Measurements from ENCODE around the gene CERS1.

CERS1 gene

DNA sequence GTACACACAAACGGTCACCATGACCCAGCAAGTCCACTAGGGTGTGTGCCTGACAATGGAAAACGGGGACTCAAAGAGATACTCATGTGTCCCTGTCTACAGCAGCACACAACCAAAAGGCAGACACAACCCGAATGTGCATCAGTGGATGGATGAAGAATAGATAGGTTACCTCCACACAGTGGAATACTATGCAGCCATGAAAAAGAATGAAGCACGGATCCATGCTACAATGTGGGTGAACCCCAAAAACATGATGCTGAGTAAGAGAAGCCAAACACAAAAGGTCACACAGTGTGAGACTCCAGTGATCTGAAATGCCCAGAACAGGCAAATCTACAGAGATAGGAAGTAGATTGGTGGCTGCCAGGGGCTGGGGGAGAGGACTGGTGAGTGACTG, 9.0 kb downstream of the CERS1 start:
- no peak overlapping the region for H3K4me3 ChIP-seq (ENCODE audit: low read depth in 1 of 2, low read length in 2 of 2)
- no peaks in the 10 kb centered on the region for H3K9me3 ChIP-seq (ENCODE audit: insufficient read depth, low read length, severe bottlenecking)
- no peak overlapping the region for H3K27ac ChIP-seq (ENCODE audit: low read length)
- TF ChIP-seq EZH2 (IDR thresholded peaks at IDR 0.05; ENCODE audit: borderline replicate concordance, low read depth, low read length, severe bottlenecking) = no peak
- TF ChIP-seq, protein P1, sequence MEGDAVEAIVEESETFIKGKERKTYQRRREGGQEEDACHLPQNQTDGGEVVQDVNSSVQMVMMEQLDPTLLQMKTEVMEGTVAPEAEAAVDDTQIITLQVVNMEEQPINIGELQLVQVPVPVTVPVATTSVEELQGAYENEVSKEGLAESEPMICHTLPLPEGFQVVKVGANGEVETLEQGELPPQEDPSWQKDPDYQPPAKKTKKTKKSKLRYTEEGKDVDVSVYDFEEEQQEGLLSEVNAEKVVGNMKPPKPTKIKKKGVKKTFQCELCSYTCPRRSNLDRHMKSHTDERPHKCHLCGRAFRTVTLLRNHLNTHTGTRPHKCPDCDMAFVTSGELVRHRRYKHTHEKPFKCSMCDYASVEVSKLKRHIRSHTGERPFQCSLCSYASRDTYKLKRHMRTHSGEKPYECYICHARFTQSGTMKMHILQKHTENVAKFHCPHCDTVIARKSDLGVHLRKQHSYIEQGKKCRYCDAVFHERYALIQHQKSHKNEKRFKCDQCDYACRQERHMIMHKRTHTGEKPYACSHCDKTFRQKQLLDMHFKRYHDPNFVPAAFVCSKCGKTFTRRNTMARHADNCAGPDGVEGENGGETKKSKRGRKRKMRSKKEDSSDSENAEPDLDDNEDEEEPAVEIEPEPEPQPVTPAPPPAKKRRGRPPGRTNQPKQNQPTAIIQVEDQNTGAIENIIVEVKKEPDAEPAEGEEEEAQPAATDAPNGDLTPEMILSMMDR (IDR thresholded peaks at IDR 0.05; ENCODE audit: borderline replicate concordance, extremely low read depth, low read length, poor library complexity, severe bottlenecking) = no peak
- H3K9ac ChIP-seq (ENCODE audit: low read depth, low read length) = no peak overlapping the region
- ATAC-seq (ENCODE audit: insufficient read depth, low read depth) = no peak
- no peak overlapping the region for H2AFZ ChIP-seq (ENCODE audit: low read depth, low read length)
- H4K20me1 ChIP-seq (ENCODE audit: insufficient read depth, low read length) = no peaks in the 10 kb centered on the region
- no peaks in the 10 kb centered on the region for H3K27me3 ChIP-seq (ENCODE audit: insufficient read depth, low read length, poor library complexity)
- H3K4me1 ChIP-seq (ENCODE audit: insufficient read depth, low read length) = no peaks in the 10 kb centered on the region
- no peaks in the 10 kb centered on the region for H3K36me3 ChIP-seq (ENCODE audit: insufficient read depth, low read length)
- H3K79me2 ChIP-seq (ENCODE audit: insufficient read depth, low read length) = no peaks in the 10 kb centered on the region
- no peak overlapping the region for H3K4me2 ChIP-seq (ENCODE audit: insufficient read depth, low read length)
- no peak for DNase-seq

DNA sequence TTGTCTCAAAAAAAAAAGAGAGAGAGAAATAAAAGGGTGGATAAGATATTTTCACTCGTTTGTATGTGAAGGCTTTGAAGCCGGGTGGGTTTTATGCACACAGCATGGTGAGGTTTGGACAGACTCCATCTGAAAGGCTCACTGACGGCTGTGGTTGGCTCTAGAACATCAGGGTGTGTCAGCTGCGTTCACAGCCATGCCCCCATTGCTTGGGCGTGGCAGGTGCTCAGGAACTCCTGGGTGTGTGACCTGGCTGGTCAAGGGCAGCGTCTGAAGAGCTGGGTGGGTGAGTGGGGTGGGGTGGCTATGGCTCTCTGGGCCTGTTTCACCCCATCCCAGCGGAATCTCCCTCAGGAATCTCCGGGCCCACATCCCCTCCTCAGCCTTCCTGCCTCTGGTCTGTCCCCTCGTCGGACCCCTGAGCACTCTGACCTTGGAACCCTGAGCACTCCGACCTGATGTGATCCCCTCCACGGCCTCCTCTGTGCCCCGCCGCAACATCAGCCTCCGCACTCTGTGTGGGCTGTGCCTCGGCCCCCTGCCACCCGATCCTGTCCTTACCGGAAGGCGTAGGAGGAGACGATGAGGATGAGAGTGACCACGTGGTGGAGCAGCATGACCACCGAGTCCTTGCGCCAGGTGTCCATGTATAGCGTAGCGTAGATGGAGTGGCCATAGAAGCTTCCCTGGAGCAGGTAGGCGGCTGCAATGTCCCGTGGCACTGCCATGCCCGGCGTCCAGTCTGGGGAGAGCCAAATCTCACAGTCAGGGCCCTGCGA, 12.2 kb downstream of the CERS1 start:
- ATAC-seq (ENCODE audit: insufficient read depth, low read depth) (no peak), DNase-seq (no peak)
- Histone ChIP-seq H3K27me3 (ENCODE audit: insufficient read depth, low read length, poor library complexity) (no peaks in the 10 kb centered on the region), H3K4me1 (ENCODE audit: insufficient read depth, low read length) (no peaks in the 10 kb centered on the region), H2AFZ (ENCODE audit: low read depth, low read length) (no peak overlapping the region), H3K9ac (ENCODE audit: low read depth, low read length) (no peak overlapping the region), H4K20me1 (ENCODE audit: insufficient read depth, low read length) (peaks cover 3% of the 10 kb centered on the region; the same call in 1 of the 2 replicates), H3K36me3 (ENCODE audit: insufficient read depth, low read length) (no peaks in the 10 kb centered on the region), H3K9me3 (ENCODE audit: insufficient read depth, low read length, severe bottlenecking) (no peaks in the 10 kb centered on the region), H3K27ac (ENCODE audit: low read length) (no peak overlapping the region), H3K4me2 (ENCODE audit: insufficient read depth, low read length) (no peak overlapping the region), H3K79me2 (ENCODE audit: insufficient read depth, low read length) (no peaks in the 10 kb centered on the region), H3K4me3 (ENCODE audit: low read depth in 1 of 2, low read length in 2 of 2) (no peak overlapping the region)
- TF ChIP-seq, protein P1 (IDR thresholded peaks at IDR 0.05; ENCODE audit: borderline replicate concordance, extremely low read depth, low read length, poor library complexity, severe bottlenecking) = no peak
- TF ChIP-seq EZH2 (IDR thresholded peaks at IDR 0.05; ENCODE audit: borderline replicate concordance, low read depth, low read length, severe bottlenecking) = no peak

DNA sequence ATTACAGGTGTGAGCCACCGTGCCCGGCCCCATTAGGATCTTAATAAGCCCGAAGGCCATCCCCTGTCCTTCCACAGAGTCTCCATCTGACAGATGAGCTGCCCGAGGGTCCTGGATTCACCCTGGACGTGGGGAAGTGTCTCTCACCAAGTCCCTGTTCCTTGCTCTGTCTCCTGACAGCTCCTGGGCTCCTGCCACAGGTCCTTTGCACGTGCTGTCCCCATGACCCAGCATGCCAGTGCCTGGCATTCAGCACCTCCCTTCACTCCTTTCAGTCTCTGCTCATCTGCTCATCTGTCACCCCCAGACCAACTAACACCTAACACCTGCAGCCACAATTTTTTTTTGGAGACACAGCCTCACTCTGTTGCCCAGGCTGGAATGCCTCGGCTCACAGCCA, 14.5 kb downstream of the CERS1 start:
- no peak for ATAC-seq (ENCODE audit: insufficient read depth, low read depth)
- Histone ChIP-seq H2AFZ (ENCODE audit: low read depth, low read length) (no peak overlapping the region), H3K9me3 (ENCODE audit: insufficient read depth, low read length, severe bottlenecking) (no peaks in the 10 kb centered on the region), H3K27ac (ENCODE audit: low read length) (no peak overlapping the region), H3K79me2 (ENCODE audit: insufficient read depth, low read length) (no peaks in the 10 kb centered on the region), H3K27me3 (ENCODE audit: insufficient read depth, low read length, poor library complexity) (no peaks in the 10 kb centered on the region), H4K20me1 (ENCODE audit: insufficient read depth, low read length) (peaks cover 3% of the 10 kb centered on the region; the same call in 1 of the 2 replicates), H3K36me3 (ENCODE audit: insufficient read depth, low read length) (no peaks in the 10 kb centered on the region), H3K4me3 (ENCODE audit: low read depth in 1 of 2, low read length in 2 of 2) (no peak overlapping the region), H3K4me1 (ENCODE audit: insufficient read depth, low read length) (no peaks in the 10 kb centered on the region), H3K9ac (ENCODE audit: low read depth, low read length) (no peak overlapping the region), H3K4me2 (ENCODE audit: insufficient read depth, low read length) (no peak overlapping the region)
- DNase-seq = no peak
- TF ChIP-seq, protein P1 (IDR thresholded peaks at IDR 0.05; ENCODE audit: borderline replicate concordance, extremely low read depth, low read length, poor library complexity, severe bottlenecking) = no peak
- TF ChIP-seq EZH2 (IDR thresholded peaks at IDR 0.05; ENCODE audit: borderline replicate concordance, low read depth, low read length, severe bottlenecking) = no peak

All from DND-41 (cell line).